NCI-H1417 (cell line): ENCODE results near the gene MAFG.

ENCODE experiments used
- DNase-seq, 3 experiments: peaks; one replicate each; lab custom pipeline; 2025; lab: John Stamatoyannopoulos, UW

MAFG gene

GRCh38 chr17:81939881-81940385 lies 12.4 kb upstream of the MAFG start:
- DNase-seq: no peak

DNA sequence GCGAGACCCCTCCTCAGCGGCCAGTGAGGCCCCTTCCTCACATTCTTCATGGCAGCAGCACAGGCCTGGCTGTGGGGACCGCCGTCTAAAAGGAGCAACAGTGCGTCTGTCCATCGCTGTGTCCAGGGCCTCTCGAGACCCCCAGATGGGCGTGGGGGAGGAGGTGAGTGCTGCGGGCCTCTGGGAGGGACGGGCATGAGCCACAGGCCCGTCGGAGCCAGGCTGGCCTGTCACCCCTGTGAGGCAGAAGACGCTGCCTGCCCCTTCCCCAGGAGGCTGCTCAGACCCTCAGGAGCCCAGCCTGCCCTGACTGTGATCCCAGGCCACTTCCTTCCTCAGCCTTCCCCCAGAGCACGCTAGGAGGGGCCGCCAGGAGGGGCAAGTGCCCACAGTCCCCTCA lies 11.7 kb upstream of the MAFG start:
- DNase-seq: no peak

DNA sequence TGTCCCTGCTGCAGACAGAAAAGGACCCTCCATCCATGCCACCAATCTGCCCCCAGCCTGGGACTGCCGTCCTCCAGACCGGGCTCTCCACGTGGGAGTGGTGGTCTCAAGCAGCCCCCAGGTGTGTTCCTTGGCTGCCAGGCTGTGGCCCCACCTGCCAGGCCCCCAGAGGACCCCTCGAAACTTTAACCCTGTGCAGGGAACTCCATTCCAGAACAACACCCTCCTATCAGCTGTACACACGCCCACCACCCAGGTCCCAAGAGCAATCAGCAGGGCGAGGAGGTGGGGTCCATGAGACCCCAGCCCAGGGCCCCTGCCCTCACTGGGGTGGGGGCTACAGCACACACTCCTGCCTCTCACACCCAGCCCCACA lies 8.2 kb upstream of the MAFG start:
- DNase-seq: no peak

DNA sequence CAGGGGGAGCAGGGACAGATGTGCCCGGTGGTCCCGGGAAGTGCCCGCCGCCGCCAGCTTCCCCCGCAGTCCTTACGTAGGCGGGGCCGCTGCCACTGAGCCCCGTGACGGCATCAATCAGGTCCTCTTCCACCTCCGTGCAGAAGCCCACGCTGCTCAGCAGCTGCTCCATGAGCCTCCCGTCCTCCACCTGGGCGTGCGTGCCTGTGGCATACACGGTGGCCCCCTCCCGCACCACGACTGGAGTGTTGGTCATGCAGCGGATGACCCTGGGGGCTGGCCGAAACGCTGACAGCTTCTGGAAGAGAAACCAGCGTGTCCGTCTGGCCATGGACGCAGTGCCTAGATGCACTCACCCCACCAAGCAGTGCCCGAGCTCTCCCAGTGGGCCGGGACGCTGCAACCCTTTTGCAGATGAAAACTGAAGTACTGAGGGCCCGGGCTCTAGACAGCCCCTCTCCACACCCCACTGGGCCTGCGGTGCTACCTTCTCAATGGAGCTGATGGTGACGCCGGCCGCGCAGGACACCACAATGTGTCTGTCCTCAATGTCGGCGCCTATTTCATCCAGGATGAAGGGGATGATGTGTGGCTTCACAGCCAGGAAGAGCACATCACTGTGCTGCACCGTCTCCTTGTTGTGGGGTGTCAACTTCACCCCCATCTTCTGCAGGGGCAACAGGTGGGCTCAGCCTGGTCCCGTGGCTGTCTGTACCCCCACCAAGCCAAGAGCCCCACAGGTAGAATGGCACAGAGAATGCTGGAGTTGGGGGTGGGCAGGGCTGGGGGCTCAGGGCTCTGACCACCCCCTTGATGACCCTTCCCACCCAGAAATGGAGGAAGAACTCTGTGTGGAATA lies 7.5 kb upstream of the MAFG start:
- DNase-seq: no peak

- DNase-seq: no peak
Observed at GRCh38 chr17:81934098-81934757, 6.7 kb upstream of the MAFG start.

- DNase-seq: no peak
Observed at GRCh38 chr17:81933178-81933699, 5.7 kb upstream of the MAFG start.

- DNase-seq: peak in 1 of 3 experiments; percentile 38
Observed at GRCh38 chr17:81932333-81932983, 4.9 kb upstream of the MAFG start.

GRCh38 chr17:81931557-81932332 lies 4.2 kb upstream of the MAFG start:
- no peak for DNase-seq

DNA sequence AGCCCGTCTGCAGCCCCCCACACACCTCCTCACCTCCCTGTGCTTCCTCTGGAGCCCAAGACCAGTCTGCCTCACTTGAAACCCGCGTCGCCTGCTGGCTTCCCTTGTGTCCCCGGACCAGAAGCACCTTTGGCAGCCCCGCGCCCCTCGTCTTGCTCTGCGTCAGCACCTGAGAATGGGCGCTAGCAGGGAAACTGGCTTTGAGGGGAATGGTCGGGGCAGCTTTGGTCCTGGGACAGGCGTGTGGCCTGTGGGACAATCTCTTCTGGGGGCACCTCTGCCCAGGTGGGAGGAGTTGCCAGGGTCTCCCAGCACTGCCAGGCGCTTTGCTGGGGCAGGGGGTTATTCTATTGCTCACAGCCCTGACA lies 3.6 kb upstream of the MAFG start:
- DNase-seq: no peak

- no peak for DNase-seq
Observed at GRCh38 chr17:81930142-81931125, 2.9 kb upstream of the MAFG start.

- no peak for DNase-seq
Observed at GRCh38 chr17:81929253-81930141, 2.0 kb upstream of the MAFG start.

GRCh38 chr17:81928544-81929252 lies 1.2 kb upstream of the MAFG start:
- peak in 2 of 3 experiments; percentile 72 for DNase-seq

GRCh38 chr17:81927152-81927652 lies 333 bp downstream of the MAFG start:
- DNase-seq: peak in 1 of 3 experiments; percentile 54

DNA sequence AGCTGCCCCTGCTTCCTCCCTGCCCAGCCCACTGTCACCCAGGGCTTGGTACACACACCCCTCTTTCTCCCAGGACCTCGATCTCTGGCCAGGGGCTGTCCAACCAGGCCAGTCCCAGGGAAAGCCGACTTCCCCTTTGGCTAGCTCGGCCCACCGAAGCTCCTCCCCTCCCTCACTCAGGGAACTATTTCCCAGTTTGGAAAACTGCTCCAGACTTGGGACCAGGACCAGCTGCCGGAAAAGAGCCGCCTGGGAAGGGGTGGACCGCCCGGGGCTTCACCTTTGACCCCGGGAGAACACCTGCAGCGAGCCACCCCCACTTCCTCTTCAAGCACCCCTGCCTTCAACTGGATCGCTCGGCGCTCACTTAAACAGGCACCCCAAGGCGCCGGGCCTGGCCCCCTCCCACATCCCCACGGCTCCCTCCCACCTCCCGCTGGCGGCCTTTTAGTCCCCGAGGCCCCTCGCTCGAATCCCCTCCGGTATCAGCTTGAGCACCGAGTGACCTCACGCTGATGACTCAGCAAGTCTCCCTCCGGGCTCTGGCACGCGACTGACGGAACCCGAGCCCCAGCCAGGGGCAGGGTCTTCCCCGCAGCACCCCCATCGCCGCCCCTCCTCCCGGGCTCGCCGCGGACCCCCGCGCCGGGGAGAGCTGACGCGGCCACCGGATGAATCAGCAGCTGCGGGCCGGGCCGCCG lies 934 bp downstream of the MAFG start:
- DNase-seq: peak in 2 of 3 experiments; percentile 53 to 63

GRCh38 chr17:81925860-81926450 lies 1.6 kb downstream of the MAFG start:
- no peak for DNase-seq

- DNase-seq: no peak
Observed at GRCh38 chr17:81924557-81925532, 2.7 kb downstream of the MAFG start.
